ENCODE data around the gene ORAI1.
"Not testable (repeated sequence)": the region's sequence is repeated elsewhere in the genome, so short reads cannot be mapped to it uniquely, and the experiment has no call there.

ORAI1 gene

DNA sequence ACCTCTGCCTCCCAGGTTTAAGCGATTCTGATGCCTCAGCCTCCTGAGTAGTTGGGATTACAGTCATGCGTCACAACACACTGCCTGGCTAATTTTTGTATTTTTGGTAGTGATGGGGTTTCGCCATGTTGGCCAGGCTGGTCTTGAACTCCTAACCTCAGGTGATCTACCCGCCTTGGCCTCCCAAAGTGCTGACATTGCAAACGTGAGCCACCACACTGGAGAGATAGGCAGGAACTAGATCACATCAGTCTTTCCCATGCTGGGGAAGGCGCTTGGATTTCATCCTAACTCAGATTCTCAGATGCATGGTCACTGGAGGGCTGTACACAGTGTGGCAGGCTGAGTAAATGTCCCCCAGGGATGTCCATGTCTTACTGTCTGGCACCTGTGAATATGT is 18.0 kb upstream of the ORAI1 start:
- no peak for DNase-seq

DNA sequence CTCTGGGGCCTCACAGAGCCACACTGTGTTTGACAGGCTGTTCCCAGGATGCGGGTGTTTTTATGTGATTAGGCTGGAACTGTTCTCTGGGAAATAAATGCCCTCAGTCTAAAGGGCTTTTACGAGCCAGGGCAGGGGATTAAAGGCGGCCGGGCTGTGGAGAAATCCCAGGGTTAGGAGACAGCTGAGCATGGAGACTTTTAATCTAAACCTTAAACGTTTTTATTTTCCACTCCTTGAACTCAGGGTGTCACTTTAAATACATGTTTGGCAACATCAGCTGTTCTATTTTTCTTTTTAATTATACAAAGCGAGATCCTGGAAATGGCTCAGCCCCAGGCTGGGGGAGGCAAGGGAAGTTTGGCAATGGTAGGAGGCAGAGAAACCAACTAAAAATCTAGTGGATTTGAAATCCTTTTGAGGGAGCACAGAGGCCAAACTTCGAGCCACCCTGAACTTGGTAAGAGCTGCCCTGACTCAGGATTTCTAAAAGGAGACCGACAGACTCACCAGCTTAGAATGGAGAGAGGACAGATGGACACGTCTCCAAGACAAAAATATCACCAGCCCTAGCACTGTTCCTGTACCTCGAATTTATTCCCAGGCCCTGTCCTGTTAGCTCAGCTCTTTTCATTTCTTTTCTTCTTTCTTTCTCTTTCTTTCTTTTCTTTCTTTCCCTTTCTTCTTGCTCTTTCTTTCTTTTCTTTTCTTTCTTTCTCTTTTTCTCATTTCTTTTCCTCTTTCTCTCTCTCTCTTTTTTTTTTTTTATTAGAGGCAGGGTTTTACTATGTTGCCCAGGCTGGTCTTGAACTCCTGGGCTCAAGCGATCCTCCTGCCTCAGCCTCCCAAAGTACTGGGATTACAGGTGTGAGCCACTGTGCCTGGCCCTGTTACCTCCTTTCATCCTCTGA is 15.8 kb upstream of the ORAI1 start:
- DNase-seq, result no peak

DNA sequence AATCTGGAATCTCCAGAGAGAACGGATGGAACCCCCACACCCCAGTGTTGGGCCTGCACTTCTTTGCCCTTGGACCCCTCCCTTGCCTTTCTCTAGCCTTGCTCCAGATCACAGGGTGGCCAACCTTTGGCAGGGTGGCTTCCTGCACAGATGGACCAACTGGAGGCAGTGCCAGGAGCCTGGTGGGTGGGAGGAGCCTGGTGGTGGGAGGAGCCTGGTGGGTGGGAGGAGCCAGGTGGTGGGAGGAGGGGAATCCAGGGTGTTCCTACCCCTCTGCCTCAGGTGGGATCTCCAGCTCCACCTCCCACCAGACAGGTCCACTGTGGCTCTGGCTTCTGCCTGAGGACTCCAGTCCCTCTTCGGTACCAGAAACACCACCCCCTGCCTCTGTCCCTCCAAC is 15.0 kb upstream of the ORAI1 start:
- no peak for DNase-seq

DNA sequence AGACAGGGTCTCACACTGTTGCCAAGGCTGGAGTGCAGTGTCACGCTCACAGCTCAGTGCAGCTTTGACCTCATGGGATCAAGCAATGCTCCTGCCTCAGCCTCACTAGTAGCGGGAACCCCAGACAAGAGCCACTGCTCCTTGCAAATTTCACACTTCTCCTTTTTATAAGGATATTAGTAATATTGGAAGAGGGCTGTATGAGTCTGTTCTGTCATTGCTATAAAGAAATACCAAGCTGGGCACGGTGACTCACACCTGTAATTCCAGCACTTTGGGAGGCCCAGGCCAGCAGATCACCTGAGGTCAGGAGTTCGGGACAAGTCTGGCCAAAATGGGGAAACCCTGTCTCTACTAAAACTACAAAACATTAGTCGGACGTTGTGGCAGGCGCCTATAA is 12.9 kb upstream of the ORAI1 start:
- DNase-seq, result no peak

- no peak for DNase-seq
These were observed 11.4 kb upstream of the ORAI1 start for GRCh38 chr12:121614872-121615467.

- DNase-seq, result no peak
These were observed 7.6 kb upstream of the ORAI1 start for GRCh38 chr12:121618659-121619233.

GRCh38 chr12:121620333-121620891 is 5.9 kb upstream of the ORAI1 start:
- no peak for DNase-seq

DNA sequence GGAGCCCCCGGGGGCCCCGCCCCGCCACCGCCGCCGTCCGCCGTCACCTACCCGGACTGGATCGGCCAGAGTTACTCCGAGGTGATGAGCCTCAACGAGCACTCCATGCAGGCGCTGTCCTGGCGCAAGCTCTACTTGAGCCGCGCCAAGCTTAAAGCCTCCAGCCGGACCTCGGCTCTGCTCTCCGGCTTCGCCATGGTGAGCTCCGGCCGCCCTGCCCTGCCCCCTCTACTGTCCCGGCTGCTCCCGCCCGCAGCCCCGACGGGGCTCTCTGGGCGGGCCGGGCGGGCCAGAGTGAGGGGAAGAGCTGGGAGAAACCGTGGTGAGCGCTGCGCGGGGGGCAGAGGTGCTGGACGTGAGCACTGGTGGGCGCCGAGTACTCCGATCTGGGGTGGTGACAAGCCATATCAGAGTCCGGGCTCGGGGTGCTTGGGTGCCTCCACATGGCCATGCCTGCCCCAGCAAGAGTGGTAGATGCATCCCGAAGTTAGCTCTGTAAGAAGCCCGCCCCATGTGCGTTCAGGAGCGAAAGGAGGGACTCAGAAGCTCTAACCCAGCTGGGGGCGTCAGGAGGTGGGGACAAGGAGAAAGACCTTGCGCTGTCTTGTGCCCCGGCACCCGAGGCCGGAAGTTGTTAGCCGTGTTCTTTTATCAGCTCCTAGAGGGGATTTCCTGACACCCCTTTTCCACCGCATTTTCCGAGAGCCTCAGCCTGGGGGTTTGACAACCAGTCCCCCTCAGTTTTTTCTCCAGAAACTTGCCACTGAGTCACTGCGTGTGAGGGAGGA is 717 bp downstream of the ORAI1 start:
- peak; percentile 36 to 81 for DNase-seq

DNA sequence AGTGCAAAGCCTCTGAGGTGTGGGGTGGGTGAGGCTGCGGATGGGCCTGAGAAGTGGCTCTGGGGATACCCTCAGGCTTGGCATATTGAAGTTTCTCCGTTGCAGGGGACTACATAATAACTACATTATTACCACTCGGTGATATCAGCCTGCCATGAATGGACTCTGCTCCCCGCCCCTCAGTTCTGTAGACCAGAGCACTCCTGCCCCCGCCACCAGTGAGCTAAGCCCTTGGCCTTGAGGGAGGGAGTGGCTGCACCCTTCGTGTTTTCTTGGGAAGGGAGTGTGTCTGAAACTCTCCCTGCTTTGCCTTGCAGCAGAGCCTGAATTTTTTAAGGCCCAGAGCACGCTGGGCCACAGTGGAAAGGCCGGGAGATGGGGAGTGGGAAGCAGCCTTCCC is 1.7 kb downstream of the ORAI1 start:
- DNase-seq, result no peak

- no peak for DNase-seq
These were observed 2.2 kb downstream of the ORAI1 start for GRCh38 chr12:121628536-121628935.

- DNase-seq, result no peak
These were observed 4.5 kb downstream of the ORAI1 start for GRCh38 chr12:121630791-121631355.

DNA sequence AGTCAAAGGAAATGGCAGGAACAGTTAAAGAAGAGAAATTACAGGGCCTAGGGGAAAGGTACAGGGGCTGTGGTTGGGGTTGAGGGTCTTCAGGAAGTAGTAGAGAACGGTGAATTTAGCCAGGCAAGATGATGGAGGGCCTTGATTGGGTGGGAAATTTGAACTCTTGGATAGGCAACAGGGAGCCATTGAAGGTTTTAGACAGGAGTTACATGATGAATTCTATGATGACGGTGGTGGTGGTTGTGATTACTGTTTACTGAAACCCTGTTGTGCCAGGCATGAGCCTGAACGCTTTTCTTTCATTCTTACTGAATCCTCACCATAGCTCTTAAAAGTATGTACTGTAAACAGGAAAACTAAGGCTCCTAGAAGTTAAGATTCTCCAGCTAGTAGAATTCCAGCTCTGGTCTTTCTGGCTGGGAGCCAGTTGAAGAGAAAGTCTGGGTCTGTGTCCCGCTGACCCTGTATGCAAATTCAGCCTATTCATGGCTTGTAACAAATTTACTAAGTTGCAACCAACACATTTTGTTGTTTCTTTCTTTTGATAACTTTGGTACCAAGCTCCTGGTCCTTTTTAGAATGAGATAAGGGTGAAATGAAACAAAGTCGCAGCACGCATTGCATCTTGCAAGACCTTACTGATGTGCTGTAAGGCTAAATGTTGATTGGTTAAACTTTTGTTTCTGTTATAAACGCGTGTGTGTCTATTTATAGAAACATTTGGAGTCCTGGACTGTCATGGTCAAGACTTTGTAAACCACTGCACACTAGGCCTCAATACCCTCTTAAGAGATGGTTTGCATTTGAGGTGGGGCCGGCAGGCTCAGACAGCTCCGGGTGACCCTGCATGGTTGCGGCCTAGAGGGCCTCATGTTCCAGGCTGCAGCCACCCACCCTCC is 6.0 kb downstream of the ORAI1 start:
- DNase-seq, result no peak

GRCh38 chr12:121633833-121634196 is 7.5 kb downstream of the ORAI1 start:
- DNase-seq, result not testable (repeated sequence)

- DNase-seq, result no peak
These were observed 8.5 kb downstream of the ORAI1 start for GRCh38 chr12:121634836-121635235.

DNA sequence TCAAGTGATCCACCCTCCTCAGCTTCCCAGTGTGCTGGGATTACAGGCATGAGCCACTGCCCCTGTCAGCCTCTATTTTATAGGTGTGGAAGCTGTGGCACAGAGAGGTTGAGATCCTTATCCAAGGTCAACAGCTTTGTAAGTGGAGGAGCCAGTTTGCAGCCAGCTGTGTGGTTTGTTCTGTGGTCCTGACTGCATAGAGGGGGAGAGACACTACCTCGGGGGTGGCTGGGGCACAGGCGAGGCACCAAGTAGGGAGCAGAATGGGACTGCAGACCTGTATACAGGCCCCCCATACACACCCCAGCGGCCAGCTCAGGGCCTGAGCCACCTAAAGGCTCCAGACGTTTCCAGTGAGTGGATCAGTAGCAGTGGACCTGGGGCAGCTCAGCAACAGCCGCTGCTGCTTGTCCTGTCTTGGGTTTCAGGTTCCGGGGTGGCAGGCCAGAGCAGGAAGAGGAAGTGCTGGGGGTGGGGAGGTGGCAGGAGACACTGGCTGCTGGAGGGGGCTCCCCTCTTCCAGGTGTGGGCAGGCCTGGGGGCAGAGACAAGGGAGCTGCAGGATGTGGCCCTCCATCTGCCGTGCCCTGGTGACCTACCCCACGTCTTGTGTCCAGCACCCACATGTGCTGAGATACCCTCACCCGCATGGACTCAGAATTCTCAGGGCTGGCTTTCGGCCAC is 11.0 kb downstream of the ORAI1 start:
- no peak for DNase-seq

GRCh38 chr12:121638298-121639202 is 12.2 kb downstream of the ORAI1 start:
- DNase-seq, result no peak

DNA sequence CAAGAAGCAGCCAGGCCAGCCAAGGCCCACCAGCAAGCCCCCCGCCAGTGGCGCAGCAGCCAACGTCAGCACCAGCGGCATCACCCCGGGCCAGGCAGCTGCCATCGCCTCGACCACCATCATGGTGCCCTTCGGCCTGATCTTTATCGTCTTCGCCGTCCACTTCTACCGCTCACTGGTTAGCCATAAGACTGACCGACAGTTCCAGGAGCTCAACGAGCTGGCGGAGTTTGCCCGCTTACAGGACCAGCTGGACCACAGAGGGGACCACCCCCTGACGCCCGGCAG is 15.0 kb downstream of the ORAI1 start:
- DNase-seq, result no peak

DNA sequence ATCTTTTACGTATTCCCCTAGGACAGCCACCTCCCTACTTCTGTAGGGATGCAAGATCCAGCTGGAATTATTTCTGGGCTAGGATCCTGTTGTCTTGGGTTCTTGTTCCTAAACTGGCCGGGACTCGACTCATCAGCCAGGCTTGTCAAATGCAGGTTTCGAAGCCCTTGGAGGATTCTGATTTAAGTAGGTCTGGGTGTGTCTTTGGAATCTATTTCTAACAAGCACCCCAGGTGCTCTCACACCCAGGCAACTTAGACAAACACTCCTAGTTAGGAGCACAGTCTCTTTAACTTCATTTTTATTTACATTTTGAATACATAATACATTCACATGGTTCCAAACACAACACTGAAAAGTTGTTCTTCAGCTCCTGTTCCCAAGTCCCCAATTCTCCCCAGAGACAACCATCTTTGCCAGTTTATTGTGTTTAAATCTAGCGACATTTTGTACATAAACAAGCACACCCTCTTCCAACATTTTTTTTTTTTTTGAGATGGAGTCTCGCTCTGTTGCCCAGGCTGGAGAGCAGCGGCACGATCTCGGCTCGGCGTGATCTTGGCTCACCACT is 22.2 kb downstream of the ORAI1 start:
- DNase-seq, result no peak

GRCh38 chr12:121649322-121649721 is 23.0 kb downstream of the ORAI1 start:
- DNase-seq, result no peak
